Gastroesophageal sphincter (tissue), 4 donors: ENCODE results near the gene PNKD. TPM values are rescaled to one million over a fixed set of nuclear protein-coding genes. Genes with fewer than 3 reads are reported as not detected.

ENCODE experiments used
- ATAC-seq: fragments of 150-250 bp; one replicate; pipeline ENCODE4 v1.9.1; 2016; ENCODE audit warnings: mild to moderate bottlenecking, moderate library complexity
- H3K27ac ChIP-seq, 4 donors: fragments of 200-600 bp; sonication (generic) in 3 of 4; 1 replicate in 3 of 4; 2 replicates in 1 of 4; pipeline ENCODE4 v1.5.1; 2016 to 2019
- H3K27me3 ChIP-seq: fragments of 200-600 bp; sonication (generic); one replicate; pipeline ENCODE4 v1.5.1; 2019
- H3K36me3 ChIP-seq, 2 donors: fragments of 200-600 bp; sonication (generic); one replicate each; pipeline ENCODE4 v1.5.1; 2019; ENCODE audit warnings: control low read depth in 1 of 2
- H3K4me1 ChIP-seq, 3 donors: fragments of 200-600 bp; sonication (generic); 1 replicate in 2 of 3; 2 replicates in 1 of 3; pipeline ENCODE4 v1.5.1; 2016 to 2019; ENCODE audit warnings: control low read depth in 2 of 3
- H3K4me3 ChIP-seq, 2 donors: fragments of 200-600 bp; sonication (generic); one replicate each; pipeline ENCODE4 v1.5.1; 2019; ENCODE audit warnings: mild to moderate bottlenecking in 1 of 2, moderate library complexity in 1 of 2
- H3K9me3 ChIP-seq, 3 donors: fragments of 200-600 bp; sonication (generic); one replicate each; pipeline ENCODE4 v1.5.1; 2017 to 2019; ENCODE audit warnings: control low read depth in 2 of 3
- EP300 ChIP-seq: sonication (generic); formaldehyde crosslinking; IDR thresholded peaks from one replicate; pipeline ENCODE4 v1.6.1; 2017; ENCODE audit warnings: antibody characterized with exemption, mild to moderate bottlenecking
- POLR2A ChIP-seq, 2 donors: fragments of 450-650 bp; IDR thresholded peaks; one replicate each; pipeline ENCODE4 v1.6.1; 2017; ENCODE audit warnings: antibody characterized with exemption in 2 of 2, mild to moderate bottlenecking in 2 of 2, moderate library complexity in 1 of 2
- POLR2AphosphoS5 ChIP-seq: sonication (generic); formaldehyde crosslinking; IDR thresholded peaks from one replicate; pipeline ENCODE4 v1.6.1; 2017; ENCODE audit warnings: antibody characterized with exemption
- WGBS, 2 donors: methylation state at CpG; one replicate each; pipeline ENCODE4 v1.1.5; 2018; ENCODE audit warnings: low coverage in 1 of 2; 5-methylcytosine and 5-hydroxymethylcytosine counted together
- total RNA-seq, 4 donors: library from RNA; depleted of rRNA; stranded (reverse); fragments of >200 nt; gene quantifications; one replicate each; pipeline ENCODE4 v1.1.0, GENCODE V29; 2016
- TF ChIP-seq, protein P1 (sequence below), 4 experiments: fragments of 200-600 bp in 2 of 4; fragments of 450-650 bp in 2 of 4; sonication (generic) in 1 of 4; IDR thresholded peaks; one replicate each; pipeline ENCODE4 v1.5.1; 2017 to 2019; ENCODE audit warnings: antibody characterized with exemption in 4 of 4, mild to moderate bottlenecking in 2 of 4, moderate library complexity in 2 of 4

The PNKD gene
- total RNA-seq: 10 to 100 TPM; 48.6 to 60.2 (median 56.9) TPM

GRCh38 chr2:218269900-218270720 is at the start of gene PNKD, which contains the start of gene AAMP:
Gene PNKD (plus strand): TSS chr2:218270519. CDS start chr2:218270536, 17 bp downstream.
Gene AAMP (minus strand): TSS chr2:218270137. CDS start chr2:218270086, 51 bp downstream.
- Histone ChIP-seq H3K9me3 (no peaks in the 10 kb centered on the region), H3K4me1 (peaks cover 3 to 68% (median 25%) of the 10 kb centered on the region in 3 donors), H3K27ac (peak within 1 kb of the TSS; percentile 13 to 87 (median 83)), H3K4me3 (peak within 1 kb of the TSS; percentile 77 to 81), H3K27me3 (no peaks in the 10 kb centered on the region), H3K36me3 (peaks cover 0 to 45% of the 10 kb centered on the region in 2 donors)
- TF ChIP-seq, protein P1, sequence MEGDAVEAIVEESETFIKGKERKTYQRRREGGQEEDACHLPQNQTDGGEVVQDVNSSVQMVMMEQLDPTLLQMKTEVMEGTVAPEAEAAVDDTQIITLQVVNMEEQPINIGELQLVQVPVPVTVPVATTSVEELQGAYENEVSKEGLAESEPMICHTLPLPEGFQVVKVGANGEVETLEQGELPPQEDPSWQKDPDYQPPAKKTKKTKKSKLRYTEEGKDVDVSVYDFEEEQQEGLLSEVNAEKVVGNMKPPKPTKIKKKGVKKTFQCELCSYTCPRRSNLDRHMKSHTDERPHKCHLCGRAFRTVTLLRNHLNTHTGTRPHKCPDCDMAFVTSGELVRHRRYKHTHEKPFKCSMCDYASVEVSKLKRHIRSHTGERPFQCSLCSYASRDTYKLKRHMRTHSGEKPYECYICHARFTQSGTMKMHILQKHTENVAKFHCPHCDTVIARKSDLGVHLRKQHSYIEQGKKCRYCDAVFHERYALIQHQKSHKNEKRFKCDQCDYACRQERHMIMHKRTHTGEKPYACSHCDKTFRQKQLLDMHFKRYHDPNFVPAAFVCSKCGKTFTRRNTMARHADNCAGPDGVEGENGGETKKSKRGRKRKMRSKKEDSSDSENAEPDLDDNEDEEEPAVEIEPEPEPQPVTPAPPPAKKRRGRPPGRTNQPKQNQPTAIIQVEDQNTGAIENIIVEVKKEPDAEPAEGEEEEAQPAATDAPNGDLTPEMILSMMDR (IDR thresholded peaks at IDR 0.05): peak in 3 of 4 experiments; percentile 14 to 45 (median 26)
- TF ChIP-seq EP300 (no peak), POLR2AphosphoS5 (peak; percentile 68), POLR2A (IDR thresholded peaks at IDR 0.05) (peak; percentile 57 to 65)
- WGBS, 2 donors: 0% methylated on average over 1 to 3 of the region's 64 CpGs
- peak; percentile 93 for ATAC-seq

- H3K36me3 ChIP-seq: peaks cover 0 to 16% of the 10 kb centered on the region in 2 donors
- peak overlapping the region in 1 of 4 donors; percentile 18 for H3K27ac ChIP-seq
- no peak for ATAC-seq
- WGBS, 2 donors: 50 to 80% methylated on average over 1 to 5 of the region's 5 CpGs
- H3K9me3 ChIP-seq: no peaks in the 10 kb centered on the region
- H3K4me1 ChIP-seq: peaks cover 15 to 77% (median 31%) of the 10 kb centered on the region in 3 donors
- no peaks in the 10 kb centered on the region for H3K27me3 ChIP-seq
- no peak overlapping the region for H3K4me3 ChIP-seq
- TF ChIP-seq, protein P1 (IDR thresholded peaks at IDR 0.05): no peak
- TF ChIP-seq POLR2AphosphoS5: no peak
- TF ChIP-seq POLR2A (IDR thresholded peaks at IDR 0.05): no peak
Measured at GRCh38 chr2:218221000-218221399, 49.3 kb upstream of the PNKD start.

DNA sequence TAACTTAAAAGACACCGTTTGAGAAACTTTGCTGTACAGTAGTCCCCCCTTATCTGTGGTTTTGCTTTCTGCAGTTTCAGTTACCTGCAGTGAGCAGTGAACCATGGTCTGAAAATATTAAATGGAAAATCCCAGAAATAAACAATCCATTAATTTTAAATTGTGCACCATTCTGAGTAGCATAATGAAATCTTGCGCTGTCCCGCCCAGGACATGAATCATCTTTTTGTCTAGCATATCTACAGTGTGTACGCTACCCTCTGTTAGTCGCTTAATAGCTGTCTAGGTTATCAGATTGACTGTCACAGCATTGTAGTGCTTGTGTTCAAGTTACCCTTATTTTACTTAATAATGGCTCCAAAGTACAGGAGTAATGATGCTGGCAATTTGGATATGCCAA is 47.3 kb upstream of the PNKD start:
- H3K27me3 ChIP-seq: no peaks in the 10 kb centered on the region
- no peaks in the 10 kb centered on the region for H3K9me3 ChIP-seq
- H3K4me3 ChIP-seq: no peak overlapping the region
- ATAC-seq: no peak
- H3K36me3 ChIP-seq: peaks cover 0 to 36% of the 10 kb centered on the region in 2 donors
- no peak overlapping the region for H3K27ac ChIP-seq
- whole genome bisulfite sequencing, 2 donors: 48 to 74% methylated on average over 5 of the region's 5 CpGs
- peaks cover 15 to 71% (median 30%) of the 10 kb centered on the region in 3 donors for H3K4me1 ChIP-seq
- TF ChIP-seq, protein P1 (IDR thresholded peaks at IDR 0.05): no peak
- no peak for TF ChIP-seq POLR2AphosphoS5
- TF ChIP-seq EP300: no peak
- no peak for TF ChIP-seq POLR2A (IDR thresholded peaks at IDR 0.05)

GRCh38 chr2:218224186-218224585 is 46.1 kb upstream of the PNKD start:
- WGBS, 2 donors: 22 to 50% methylated on average over 1 of the region's 1 CpG
- H3K27me3 ChIP-seq: no peaks in the 10 kb centered on the region
- TF ChIP-seq, protein P1 (IDR thresholded peaks at IDR 0.05): no peak
- peaks cover 0 to 47% of the 10 kb centered on the region in 2 donors for H3K36me3 ChIP-seq
- no peaks in the 10 kb centered on the region for H3K9me3 ChIP-seq
- no peak overlapping the region for H3K27ac ChIP-seq
- ATAC-seq: no peak
- no peak overlapping the region for H3K4me3 ChIP-seq
- peaks cover 6 to 71% (median 25%) of the 10 kb centered on the region in 3 donors for H3K4me1 ChIP-seq

DNA sequence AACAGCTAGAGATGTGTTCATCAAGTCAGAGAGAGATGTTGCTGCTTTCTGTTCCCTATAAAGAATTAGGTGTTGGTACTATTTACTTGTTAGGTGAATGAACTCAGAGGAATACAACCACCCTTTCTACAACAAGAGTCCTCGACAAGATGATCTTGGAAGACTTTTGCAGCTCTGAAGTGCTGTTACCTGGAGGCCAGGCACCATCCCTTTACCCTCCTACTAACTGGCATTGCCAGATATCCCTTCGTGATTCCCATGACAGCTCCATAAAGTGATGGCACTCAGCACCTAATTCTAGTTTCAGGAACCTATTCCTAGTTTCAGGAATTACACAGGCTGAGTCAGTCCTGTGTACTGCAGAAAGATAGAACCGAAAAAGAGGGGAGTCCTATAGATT is 43.4 kb upstream of the PNKD start:
- TF ChIP-seq EP300 (no peak), POLR2A (IDR thresholded peaks at IDR 0.05) (no peak), POLR2AphosphoS5 (no peak)
- TF ChIP-seq, protein P1 (IDR thresholded peaks at IDR 0.05): no peak
- H3K27me3 ChIP-seq: no peaks in the 10 kb centered on the region
- H3K27ac ChIP-seq: no peak overlapping the region
- 80 to 83% methylated on average over 2 to 3 of the region's 3 CpGs for WGBS, 2 donors
- no peaks in the 10 kb centered on the region for H3K9me3 ChIP-seq
- ATAC-seq: no peak
- peaks cover 7 to 66% (median 7%) of the 10 kb centered on the region in 3 donors for H3K4me1 ChIP-seq
- peaks cover 0 to 73% of the 10 kb centered on the region in 2 donors for H3K36me3 ChIP-seq
- H3K4me3 ChIP-seq: no peak overlapping the region
